H9 (cell line): ENCODE data around the gene EFNA5. TPM values are rescaled to one million over a fixed set of nuclear protein-coding genes. Genes with fewer than 3 reads are reported as not detected.
A peak's percentile ranks its signal among the peaks of the same experiment; 100 is the strongest.

Experiments
- DNase-seq: peaks from one replicate; pipeline ENCODE4 v3.0.0-alpha.2; 2017
- H2AFZ ChIP-seq: one replicate; pipeline ENCODE4 v1.6.1; 2013; ENCODE audit warnings: mild to moderate bottlenecking, low read length, control low read depth, moderate library complexity
- H2AK5ac ChIP-seq: 2 replicates; pipeline ENCODE4 v1.6.1; 2013; ENCODE audit warnings: low read length, control low read depth, mixed read lengths; ENCODE audit not compliant: insufficient read length
- H2BK120ac ChIP-seq: one replicate; pipeline ENCODE4 v1.6.1; 2013; ENCODE audit warnings: low read depth, mild to moderate bottlenecking, low read length, control low read depth, inconsistent platforms; ENCODE audit not compliant: poor library complexity, severe bottlenecking
- H2BK12ac ChIP-seq: 2 replicates; pipeline ENCODE4 v1.6.1; 2013; ENCODE audit warnings: low read length, control low read depth, mixed read lengths, low read depth; ENCODE audit not compliant: insufficient read length
- H2BK15ac ChIP-seq: 2 replicates; pipeline ENCODE4 v1.6.1; 2013; ENCODE audit warnings: low read depth, low read length, control low read depth
- H2BK20ac ChIP-seq: one replicate; pipeline ENCODE4 v1.6.1; 2013; ENCODE audit warnings: low read depth, mild to moderate bottlenecking, low read length, control low read depth, inconsistent platforms; ENCODE audit not compliant: poor library complexity, severe bottlenecking
- H2BK5ac ChIP-seq: 2 replicates; pipeline ENCODE4 v1.6.1; 2013; ENCODE audit warnings: low read length, control low read depth, mixed read lengths; ENCODE audit not compliant: insufficient read length
- H3K14ac ChIP-seq: 2 replicates; pipeline ENCODE4 v1.6.1; 2013; ENCODE audit warnings: low read length, control low read depth; ENCODE audit not compliant: insufficient read depth
- H3K18ac ChIP-seq: 2 replicates; pipeline ENCODE4 v1.6.1; 2013; ENCODE audit warnings: low read depth, mild to moderate bottlenecking, mixed read lengths, low read length, control low read depth; ENCODE audit not compliant: insufficient read length
- H3K23ac ChIP-seq: 2 replicates; pipeline ENCODE4 v1.6.1; 2013; ENCODE audit warnings: low read length, control low read depth, mixed read lengths, low read depth; ENCODE audit not compliant: insufficient read length
- H3K23me2 ChIP-seq: 2 replicates; pipeline ENCODE4 v1.6.1; 2013; ENCODE audit warnings: low read depth, mild to moderate bottlenecking, mixed read lengths, low read length, control low read depth; ENCODE audit not compliant: insufficient read length, poor library complexity, severe bottlenecking
- H3K27ac ChIP-seq: 2 replicates; pipeline ENCODE4 v1.5.1; 2013; ENCODE audit warnings: low read length, control low read depth, mixed read lengths, low read depth; ENCODE audit not compliant: insufficient read length
- H3K27me3 ChIP-seq: 2 replicates; pipeline ENCODE4 v1.6.1; 2013; ENCODE audit warnings: low read length, control low read depth, inconsistent platforms; ENCODE audit not compliant: insufficient read depth
- H3K4ac ChIP-seq: 2 replicates; pipeline ENCODE4 v1.6.1; 2013; ENCODE audit warnings: low read depth, mild to moderate bottlenecking, control low read depth, inconsistent platforms, low read length, moderate library complexity
- H3K4me1 ChIP-seq: 2 replicates; pipeline ENCODE4 v1.6.1; 2013; ENCODE audit warnings: low read length, control low read depth, inconsistent platforms; ENCODE audit not compliant: insufficient read depth
- H3K4me2 ChIP-seq: 2 replicates; pipeline ENCODE4 v1.6.1; 2013; ENCODE audit warnings: low read length, control low read depth, mixed read lengths; ENCODE audit not compliant: insufficient read length, insufficient read depth
- H3K56ac ChIP-seq: 2 replicates; pipeline ENCODE4 v1.6.1; 2013; ENCODE audit warnings: low read depth, mild to moderate bottlenecking, mixed read lengths, low read length, control low read depth; ENCODE audit not compliant: insufficient read length
- H3K79me1 ChIP-seq: 2 replicates; pipeline ENCODE4 v1.6.1; 2013; ENCODE audit warnings: low read depth, mild to moderate bottlenecking, moderate library complexity, low read length, control low read depth, inconsistent platforms; ENCODE audit not compliant: insufficient read depth, poor library complexity, severe bottlenecking
- H3K79me2 ChIP-seq: 2 replicates; pipeline ENCODE4 v1.6.1; 2013; ENCODE audit warnings: low read length, control low read depth, inconsistent platforms; ENCODE audit not compliant: insufficient read depth
- H3K9ac ChIP-seq: 2 replicates; pipeline ENCODE4 v1.6.1; 2013; ENCODE audit warnings: low read length, control low read depth, mixed read lengths; ENCODE audit not compliant: insufficient read length; ENCODE audit errors: extremely low read depth
- H3K9me3 ChIP-seq: one replicate; pipeline ENCODE4 v1.6.1; 2013; ENCODE audit warnings: low read depth, low read length, inconsistent platforms; ENCODE audit not compliant: control insufficient read depth
- H3T11ph ChIP-seq: one replicate; pipeline ENCODE4 v1.6.1; 2013; ENCODE audit warnings: mild to moderate bottlenecking, low read length, control low read depth, inconsistent platforms
- H4K20me1 ChIP-seq: one replicate; pipeline ENCODE4 v1.6.1; 2013; ENCODE audit not compliant: control insufficient read depth, insufficient read length, insufficient read depth
- H4K5ac ChIP-seq: 2 replicates; pipeline ENCODE4 v1.6.1; 2013; ENCODE audit warnings: low read depth, mild to moderate bottlenecking, mixed read lengths, low read length, control low read depth; ENCODE audit not compliant: insufficient read length
- H4K8ac ChIP-seq: replicated peaks from 2 replicates; pipeline ENCODE4 v1.6.1; 2013; ENCODE audit warnings: low read length, control low read depth, mixed read lengths, low read depth; ENCODE audit not compliant: insufficient read length
- H4K91ac ChIP-seq: 2 replicates; pipeline ENCODE4 v1.6.1; 2013; ENCODE audit warnings: low read depth, mild to moderate bottlenecking, moderate library complexity, mixed read lengths, low read length, control low read depth; ENCODE audit not compliant: insufficient read length
- H3K27ac Mint-ChIP-seq, 3 experiments: 2 replicates in 2 of 3; 3 replicates in 1 of 3; pipeline ENCODE4 v1.8.0; 2020 to 2021; ENCODE audit warnings: mixed read lengths in 3 of 3, mild to moderate bottlenecking in 1 of 3, moderate library complexity in 1 of 3
- H3K27me3 Mint-ChIP-seq: 2 replicates; pipeline ENCODE4 v1.8.0; 2021; ENCODE audit warnings: low read depth, mild to moderate bottlenecking, moderate library complexity, mixed read lengths
- H3K36me3 Mint-ChIP-seq, 3 experiments: 2 replicates in 2 of 3; 3 replicates in 1 of 3; pipeline ENCODE4 v1.8.0; 2020 to 2021; ENCODE audit warnings: low read depth in 3 of 3, mixed read lengths in 3 of 3; ENCODE audit not compliant: insufficient read depth in 1 of 3
- H3K4me1 Mint-ChIP-seq, 2 experiments: 2 replicates each; pipeline ENCODE4 v1.8.0; 2020; ENCODE audit warnings: mixed read lengths in 2 of 2
- H3K4me3 Mint-ChIP-seq, 2 experiments: 2 replicates in 1 of 2; 3 replicates in 1 of 2; pipeline ENCODE4 v1.8.0; 2020 to 2021; ENCODE audit warnings: mild to moderate bottlenecking in 2 of 2, mixed read lengths in 2 of 2, moderate library complexity in 1 of 2
- H3K9me3 Mint-ChIP-seq, 2 experiments: 2 replicates in 1 of 2; 3 replicates in 1 of 2; pipeline ENCODE4 v1.8.0; 2020; ENCODE audit warnings: mild to moderate bottlenecking in 2 of 2, mixed read lengths in 2 of 2, moderate library complexity in 1 of 2
- WGBS: extraction: QIAGEN DNeasy Blood & Tissue Kit; methylation state at CpG from one replicate; pipeline ENCODE4 v1.1.7; 2013; ENCODE audit warnings: missing lambda C conversion rate, low lambda C conversion rate, mixed read lengths; ENCODE audit not compliant: insufficient read length; ENCODE audit errors: extremely low coverage; 5-methylcytosine and 5-hydroxymethylcytosine counted together
- total RNA-seq: library from RNA; stranded (reverse); gene quantifications from 2 replicates; pipeline ENCODE4 v1.2.1, GENCODE V29; 2021
- TF ChIP-seq, protein P1 (sequence below): fragments of 200-600 bp; sonication (generic); conservative IDR thresholded peaks from 3 replicates; pipeline ENCODE4 v1.8.0; 2021; ENCODE audit warnings: antibody characterized with exemption, mild to moderate bottlenecking

The EFNA5 gene
- total RNA-seq, 1 experiment from 2014 or later = 20.4 TPM

- peak overlapping the region in 1 of 3 experiments; percentile 27; a peak in 3 of 7 replicates for H3K27ac Mint-ChIP-seq
- H3K56ac ChIP-seq = no peak overlapping the region
- H2AK5ac ChIP-seq = no peak overlapping the region
- no peaks in the 10 kb centered on the region for H3K9me3 ChIP-seq
- H2BK20ac ChIP-seq = no peak overlapping the region
- H3K36me3 Mint-ChIP-seq = no peaks in the 10 kb centered on the region; a peak in 1 of 7 replicates
- H2BK15ac ChIP-seq = no peak overlapping the region
- WGBS = no CpG with 5 or more reads among the region's 2 CpGs
- H4K20me1 ChIP-seq = no peaks in the 10 kb centered on the region
- H3T11ph ChIP-seq = no peak overlapping the region
- no peak overlapping the region for H4K91ac ChIP-seq
- no peak overlapping the region for H3K4me3 Mint-ChIP-seq
- no peak overlapping the region for H3K27ac ChIP-seq
- TF ChIP-seq, protein P1, sequence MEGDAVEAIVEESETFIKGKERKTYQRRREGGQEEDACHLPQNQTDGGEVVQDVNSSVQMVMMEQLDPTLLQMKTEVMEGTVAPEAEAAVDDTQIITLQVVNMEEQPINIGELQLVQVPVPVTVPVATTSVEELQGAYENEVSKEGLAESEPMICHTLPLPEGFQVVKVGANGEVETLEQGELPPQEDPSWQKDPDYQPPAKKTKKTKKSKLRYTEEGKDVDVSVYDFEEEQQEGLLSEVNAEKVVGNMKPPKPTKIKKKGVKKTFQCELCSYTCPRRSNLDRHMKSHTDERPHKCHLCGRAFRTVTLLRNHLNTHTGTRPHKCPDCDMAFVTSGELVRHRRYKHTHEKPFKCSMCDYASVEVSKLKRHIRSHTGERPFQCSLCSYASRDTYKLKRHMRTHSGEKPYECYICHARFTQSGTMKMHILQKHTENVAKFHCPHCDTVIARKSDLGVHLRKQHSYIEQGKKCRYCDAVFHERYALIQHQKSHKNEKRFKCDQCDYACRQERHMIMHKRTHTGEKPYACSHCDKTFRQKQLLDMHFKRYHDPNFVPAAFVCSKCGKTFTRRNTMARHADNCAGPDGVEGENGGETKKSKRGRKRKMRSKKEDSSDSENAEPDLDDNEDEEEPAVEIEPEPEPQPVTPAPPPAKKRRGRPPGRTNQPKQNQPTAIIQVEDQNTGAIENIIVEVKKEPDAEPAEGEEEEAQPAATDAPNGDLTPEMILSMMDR = no peak
- H3K4me1 Mint-ChIP-seq = peaks cover 64% of the 10 kb centered on the region in 2 experiments
- no peak overlapping the region for H3K14ac ChIP-seq
- no peaks in the 10 kb centered on the region for H3K23me2 ChIP-seq
- DNase-seq = no peak
- no peak overlapping the region for H2BK120ac ChIP-seq
- no peak overlapping the region for H3K23ac ChIP-seq
- no peak overlapping the region for H2BK12ac ChIP-seq
- no peaks in the 10 kb centered on the region for H3K79me1 ChIP-seq
- H3K27me3 Mint-ChIP-seq = no peaks in the 10 kb centered on the region
- no peaks in the 10 kb centered on the region for H3K79me2 ChIP-seq
- peaks cover 9% of the 10 kb centered on the region; the same call in 1 of the 2 replicates for H3K4me1 ChIP-seq
- no peaks in the 10 kb centered on the region for H3K9me3 Mint-ChIP-seq
- H3K4ac ChIP-seq = no peak overlapping the region
- no peak overlapping the region for H4K8ac ChIP-seq
- no peak overlapping the region for H3K18ac ChIP-seq
- H3K27me3 ChIP-seq = no peaks in the 10 kb centered on the region
- H2AFZ ChIP-seq = no peak overlapping the region
- H3K9ac ChIP-seq = no peak overlapping the region
- H4K5ac ChIP-seq = no peak overlapping the region
- no peak overlapping the region for H2BK5ac ChIP-seq
- H3K4me2 ChIP-seq = no peak overlapping the region
Observed at GRCh38 chr5:107524111-107524510, 146.6 kb downstream of the EFNA5 start.
